Lower leg skin (tissue), 4 donors: ENCODE data around the gene KCNJ8. TPM values are rescaled to one million over a fixed set of nuclear protein-coding genes. Genes with fewer than 3 reads are reported as not detected.

Experiments
- DNase-seq, 2 donors: peaks; one replicate each; pipeline ENCODE4 v3.0.0-alpha.2; 2019; ENCODE audit warnings: low spot score in 2 of 2
- H3K4me3 ChIP-seq: fragments of 200-600 bp; sonication (generic); 2 replicates; pipeline ENCODE4 v1.5.1; 2017; ENCODE audit warnings: mild to moderate bottlenecking, low read depth; ENCODE audit not compliant: poor library complexity, severe bottlenecking
- POLR2A ChIP-seq, 2 donors: fragments of 450-650 bp; IDR thresholded peaks; one replicate each; pipeline ENCODE4 v1.6.1; 2016 to 2017; ENCODE audit warnings: antibody characterized with exemption in 2 of 2, mild to moderate bottlenecking in 1 of 2, moderate library complexity in 1 of 2
- WGBS, 2 donors: methylation state at CpG; one replicate each; pipeline ENCODE4 v1.1.5; 2018; 5-methylcytosine and 5-hydroxymethylcytosine counted together
- intact Hi-C: fragments of 100-400 bp; cut with DNase I; formaldehyde crosslinking; loops from one replicate; pipeline ENCODE4 v1.15.0; 2023; ENCODE audit warnings: low total_unique reads
- total RNA-seq, 4 donors: library from RNA; depleted of rRNA; stranded (reverse); fragments of >200 nt; gene quantifications; one replicate each; pipeline ENCODE4 v1.1.0, GENCODE V29; 2016
- TF ChIP-seq, protein P1 (sequence below), 3 donors: fragments of 450-650 bp; IDR thresholded peaks; one replicate each; pipeline ENCODE4 v1.5.1; 2016; ENCODE audit warnings: antibody characterized with exemption in 3 of 3, mild to moderate bottlenecking in 3 of 3, moderate library complexity in 2 of 3

The KCNJ8 gene
- total RNA-seq = 1 to 10 TPM; 2.2 to 9.1 (median 2.7) TPM

DNA sequence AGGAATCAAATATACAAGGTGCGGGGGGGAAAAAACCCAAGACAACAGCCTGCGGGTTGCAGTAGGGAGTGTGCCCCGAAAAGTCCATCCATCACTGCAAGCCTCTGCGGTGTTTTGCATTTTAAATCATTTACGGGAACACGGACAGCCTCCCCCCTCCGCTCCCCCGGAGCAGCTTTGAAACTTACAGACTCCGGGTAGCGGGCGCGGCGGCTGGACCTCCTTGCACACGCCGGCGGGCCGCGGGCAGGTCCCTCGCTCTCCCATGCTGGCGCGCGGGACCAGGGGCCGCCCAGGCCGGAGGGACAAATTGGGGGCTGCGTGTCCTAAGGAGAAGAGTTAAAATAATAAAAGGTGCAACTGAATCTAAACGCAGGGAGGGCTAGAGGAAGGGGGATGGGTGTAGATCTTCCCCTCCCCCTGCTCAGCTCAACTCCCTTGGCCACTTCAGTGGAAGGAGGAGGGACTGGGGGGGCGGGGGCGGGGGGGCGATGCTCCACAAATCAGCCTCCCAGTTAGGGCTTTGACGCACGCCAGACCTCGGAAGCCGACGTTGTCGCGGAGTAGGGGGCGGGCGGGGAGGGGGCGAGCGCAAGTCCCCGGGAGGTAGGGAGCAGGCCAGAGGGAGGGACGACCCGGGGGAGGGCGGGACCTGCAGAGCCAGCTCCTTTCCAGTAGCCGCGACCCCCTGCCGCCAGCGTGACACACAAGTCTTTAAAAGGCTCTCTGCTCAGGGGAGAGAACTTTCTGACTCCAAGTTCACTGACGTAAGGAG lies at the start of gene KCNJ8:
Gene KCNJ8, minus strand, starts transcription at position 349 of the 775 bp plus-strand sequence. CDS start 1,090 bp downstream, outside the sequence.
- DNase-seq = peak; percentile 18 to 92
- 1% methylated on average over 37 to 46 of the region's 49 CpGs for WGBS, 2 donors
- H3K4me3 ChIP-seq = peak within 1 kb of the TSS; percentile 38
- intact Hi-C loops = no loop called here
- TF ChIP-seq POLR2A (IDR thresholded peaks at IDR 0.05) = no peak
- TF ChIP-seq, protein P1, sequence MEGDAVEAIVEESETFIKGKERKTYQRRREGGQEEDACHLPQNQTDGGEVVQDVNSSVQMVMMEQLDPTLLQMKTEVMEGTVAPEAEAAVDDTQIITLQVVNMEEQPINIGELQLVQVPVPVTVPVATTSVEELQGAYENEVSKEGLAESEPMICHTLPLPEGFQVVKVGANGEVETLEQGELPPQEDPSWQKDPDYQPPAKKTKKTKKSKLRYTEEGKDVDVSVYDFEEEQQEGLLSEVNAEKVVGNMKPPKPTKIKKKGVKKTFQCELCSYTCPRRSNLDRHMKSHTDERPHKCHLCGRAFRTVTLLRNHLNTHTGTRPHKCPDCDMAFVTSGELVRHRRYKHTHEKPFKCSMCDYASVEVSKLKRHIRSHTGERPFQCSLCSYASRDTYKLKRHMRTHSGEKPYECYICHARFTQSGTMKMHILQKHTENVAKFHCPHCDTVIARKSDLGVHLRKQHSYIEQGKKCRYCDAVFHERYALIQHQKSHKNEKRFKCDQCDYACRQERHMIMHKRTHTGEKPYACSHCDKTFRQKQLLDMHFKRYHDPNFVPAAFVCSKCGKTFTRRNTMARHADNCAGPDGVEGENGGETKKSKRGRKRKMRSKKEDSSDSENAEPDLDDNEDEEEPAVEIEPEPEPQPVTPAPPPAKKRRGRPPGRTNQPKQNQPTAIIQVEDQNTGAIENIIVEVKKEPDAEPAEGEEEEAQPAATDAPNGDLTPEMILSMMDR (IDR thresholded peaks at IDR 0.05) = no peak

DNA sequence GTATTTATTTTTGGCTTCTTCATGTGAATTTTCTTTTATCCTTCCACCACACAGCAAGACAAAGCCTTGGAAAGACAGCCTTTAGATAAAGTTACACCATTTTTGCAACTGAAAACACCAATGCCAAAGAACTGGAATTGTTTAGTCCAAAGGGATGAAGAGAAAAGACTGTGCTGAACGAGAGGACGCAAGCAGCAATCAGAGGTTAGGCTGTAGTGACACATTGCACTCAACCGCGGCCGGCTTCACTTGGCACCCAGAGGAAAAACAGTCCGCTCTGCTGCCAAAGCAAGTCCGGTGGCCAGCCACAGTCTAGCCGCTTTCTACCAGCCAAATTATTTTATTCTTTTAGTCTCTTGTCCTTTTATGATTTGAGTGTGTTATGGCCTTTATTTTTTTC lies 49.1 kb upstream of the KCNJ8 start:
- 59 to 69% methylated on average over 8 of the region's 8 CpGs for WGBS, 2 donors
- H3K4me3 ChIP-seq = no peak overlapping the region
- intact Hi-C loops = no loop called here
- TF ChIP-seq POLR2A (IDR thresholded peaks at IDR 0.05) = no peak
- TF ChIP-seq, protein P1 (IDR thresholded peaks at IDR 0.05) = no peak
- peak; percentile 29 to 88 for DNase-seq

DNA sequence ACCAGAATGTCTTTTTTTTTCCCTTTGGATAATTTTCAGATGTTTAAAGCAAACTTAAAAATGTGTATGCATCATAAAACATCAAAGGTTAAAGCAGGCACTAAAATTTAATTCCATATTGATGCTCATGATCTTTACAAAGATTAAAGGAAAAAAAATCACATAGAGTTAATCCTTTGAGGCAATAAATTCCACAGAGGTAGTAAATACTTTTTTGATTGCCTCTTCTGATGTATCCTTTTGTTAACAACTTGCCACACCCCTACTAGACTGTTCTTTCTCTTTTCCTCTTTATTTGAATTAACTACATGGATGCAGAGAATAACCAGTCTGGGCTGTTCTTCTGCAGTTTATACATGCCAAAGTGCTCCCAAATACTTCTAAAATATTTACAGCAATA lies 45.2 kb upstream of the KCNJ8 start:
- intact Hi-C loops = no loop called here
- H3K4me3 ChIP-seq = no peak overlapping the region
- TF ChIP-seq, protein P1 (IDR thresholded peaks at IDR 0.05) = no peak
- no peak for TF ChIP-seq POLR2A (IDR thresholded peaks at IDR 0.05)
- no peak for DNase-seq

DNA sequence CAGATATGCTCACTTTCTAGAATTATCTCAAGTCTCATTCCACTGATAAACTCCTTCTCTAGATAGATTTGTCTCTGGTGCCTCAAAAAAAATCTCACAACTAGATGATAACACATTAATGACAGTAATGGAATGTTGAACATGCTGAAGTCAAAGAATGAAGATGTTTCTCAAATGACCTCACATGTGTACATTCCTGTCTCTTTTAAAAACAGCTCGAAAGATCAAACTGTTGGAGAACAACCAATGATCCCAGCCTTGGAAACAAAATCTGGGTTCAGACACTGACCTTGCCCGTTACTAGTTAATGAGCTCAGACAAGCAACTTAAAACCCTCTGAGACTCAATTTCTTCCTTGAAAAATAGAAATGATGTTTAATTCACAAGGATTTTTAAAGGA lies 44.7 kb upstream of the KCNJ8 start:
- no peak overlapping the region for H3K4me3 ChIP-seq
- intact Hi-C loops = no loop called here
- no peak for DNase-seq
- WGBS, 2 donors = 20 to 22% methylated on average over 2 of the region's 2 CpGs
- no peak for TF ChIP-seq POLR2A (IDR thresholded peaks at IDR 0.05)
- TF ChIP-seq, protein P1 (IDR thresholded peaks at IDR 0.05) = no peak

GRCh38 chr12:21818627-21819026 lies 44.1 kb upstream of the KCNJ8 start:
- DNase-seq = no peak
- no peak overlapping the region for H3K4me3 ChIP-seq
- intact Hi-C loops = no loop called here
- no peak for TF ChIP-seq POLR2A (IDR thresholded peaks at IDR 0.05)
- TF ChIP-seq, protein P1 (IDR thresholded peaks at IDR 0.05) = no peak
- 10 to 32% methylated on average over 2 of the region's 2 CpGs for WGBS, 2 donors
